ENCODE data around the gene SP100.
"Not testable (repeated sequence)": the region's sequence is repeated elsewhere in the genome, so short reads cannot be mapped to it uniquely, and the experiment has no call there.

The SP100 gene

DNA sequence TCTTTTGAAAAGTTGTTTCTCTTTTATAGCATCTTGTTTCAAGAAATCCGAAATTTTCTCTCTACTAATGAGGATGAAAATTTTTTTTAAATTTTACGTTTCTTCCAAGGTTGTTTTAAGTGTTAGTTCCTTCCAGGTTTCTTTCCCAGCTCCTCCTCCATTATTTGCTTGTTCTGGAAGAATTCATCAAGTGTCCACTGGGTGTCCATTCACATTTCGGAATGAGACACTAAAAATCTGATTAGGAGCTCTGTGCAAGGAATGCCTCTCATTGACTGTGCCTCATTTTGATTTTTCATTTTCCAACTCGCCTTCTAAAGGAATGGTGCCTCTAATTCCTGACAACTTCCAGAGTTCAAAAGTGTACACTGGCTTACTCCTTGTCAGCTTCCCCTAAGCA is 6.1 kb downstream of the SP100 start:
- no peak for DNase-seq

DNA sequence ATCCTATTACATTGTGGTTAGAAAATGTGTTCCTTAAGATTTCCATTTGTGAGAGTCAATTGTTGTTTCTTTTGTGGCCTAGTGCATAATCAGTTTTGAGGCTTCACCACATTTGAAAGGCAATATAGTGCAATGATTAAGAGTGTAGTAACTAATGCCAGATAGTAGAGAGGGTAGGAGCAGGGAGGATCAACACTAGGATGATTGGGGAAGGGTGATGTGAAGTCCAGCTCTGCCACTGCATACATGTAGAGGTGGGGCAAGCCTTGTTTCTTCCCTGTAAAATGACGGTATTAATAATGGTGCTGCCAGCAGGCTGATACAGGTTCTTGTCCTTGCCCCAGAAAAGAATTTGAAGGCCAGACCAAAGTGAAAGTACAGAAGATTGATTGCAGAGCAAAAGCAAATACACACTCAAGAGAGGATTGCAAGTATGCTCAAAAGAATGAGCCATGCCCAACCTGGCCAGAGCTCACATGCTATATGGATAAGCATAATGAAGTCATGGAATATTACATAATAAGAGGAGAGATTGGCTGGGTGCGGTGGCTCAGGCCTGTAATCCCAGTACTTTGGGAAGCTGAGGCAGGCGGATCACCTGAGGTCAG is 8.0 kb downstream of the SP100 start:
- DNase-seq: no peak

DNA sequence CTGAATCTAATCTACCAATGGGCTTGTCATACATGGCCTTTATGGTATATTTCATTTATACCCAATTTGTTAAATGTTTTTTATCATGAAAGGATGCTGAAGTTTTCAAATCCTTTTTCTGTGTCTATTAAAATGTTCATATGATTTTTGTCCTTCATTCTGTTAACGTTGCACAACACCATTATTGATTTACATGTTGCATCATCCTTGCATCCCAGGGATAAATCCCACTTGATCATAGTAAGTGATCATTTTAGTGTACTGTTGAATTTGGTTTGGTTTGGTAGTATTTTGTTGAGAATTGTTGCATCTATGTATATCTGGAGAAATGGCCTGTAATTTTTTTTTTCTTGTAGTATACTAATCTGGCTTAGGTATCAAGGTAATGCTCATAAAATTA is 9.4 kb downstream of the SP100 start:
- DNase-seq: no peak

DNA sequence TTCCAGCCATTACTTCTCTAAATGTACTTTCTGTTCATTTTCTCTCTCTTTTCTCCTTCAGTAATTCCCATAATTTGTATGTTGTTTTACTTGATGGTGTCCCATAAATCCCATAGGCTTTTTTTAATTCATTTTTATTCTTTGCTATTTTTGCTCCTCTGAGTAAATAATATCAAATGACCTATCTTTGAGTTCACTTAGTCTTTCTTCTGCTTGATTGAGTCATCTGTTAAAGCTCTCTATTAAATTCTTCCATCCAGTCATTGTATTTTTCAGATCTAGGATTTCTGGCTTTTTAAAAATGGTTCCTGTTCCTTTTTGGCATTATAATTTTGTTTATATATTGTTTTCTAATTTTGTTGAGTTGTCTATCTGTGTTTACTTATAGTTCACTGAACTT is 13.5 kb downstream of the SP100 start:
- no peak for DNase-seq

DNA sequence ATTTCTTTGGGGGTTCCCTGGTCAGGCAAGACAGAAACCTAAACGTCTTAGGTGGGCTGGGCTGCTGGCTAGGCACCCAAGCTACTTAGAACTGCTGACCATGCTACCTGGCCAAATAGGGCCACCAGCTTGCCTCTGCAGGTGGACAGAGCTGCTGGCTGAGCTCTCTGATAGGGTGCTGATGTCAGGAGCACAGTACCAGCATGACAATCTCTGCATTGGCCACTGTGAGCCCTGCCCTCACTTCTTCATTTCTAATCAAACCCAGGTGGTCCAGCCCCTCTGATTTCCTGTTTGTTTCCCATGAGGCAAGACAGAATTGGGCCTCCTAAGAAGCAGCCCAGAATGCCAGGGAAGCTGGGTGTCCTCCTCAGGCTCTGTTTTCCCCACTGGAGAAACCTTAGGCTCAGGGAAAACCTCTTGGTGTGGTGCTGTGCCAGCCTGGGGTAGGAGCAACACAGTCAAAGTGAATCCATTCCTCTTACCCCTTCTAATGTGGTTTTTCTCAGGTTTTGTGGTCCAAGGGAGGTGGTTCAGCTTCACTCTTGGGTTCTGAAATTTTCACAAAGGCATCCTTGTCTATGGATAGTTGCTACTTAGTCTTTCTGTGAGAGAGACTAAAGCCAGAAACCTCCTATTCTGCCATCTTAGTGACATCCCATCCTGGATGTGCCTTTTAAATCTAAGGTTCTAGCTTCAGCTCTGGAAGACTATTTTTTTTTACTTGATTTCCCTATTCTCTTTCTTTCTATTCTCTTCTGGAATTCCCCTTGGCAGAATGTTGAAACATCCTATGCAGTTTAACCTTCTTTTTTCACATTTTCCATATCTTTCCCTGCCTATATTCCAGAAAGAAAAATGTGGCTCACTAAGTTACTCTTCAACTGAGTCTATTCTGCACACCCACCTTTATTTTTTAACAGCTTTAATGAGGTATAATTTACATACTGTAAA is 15.2 kb downstream of the SP100 start:
- no peak for DNase-seq

DNA sequence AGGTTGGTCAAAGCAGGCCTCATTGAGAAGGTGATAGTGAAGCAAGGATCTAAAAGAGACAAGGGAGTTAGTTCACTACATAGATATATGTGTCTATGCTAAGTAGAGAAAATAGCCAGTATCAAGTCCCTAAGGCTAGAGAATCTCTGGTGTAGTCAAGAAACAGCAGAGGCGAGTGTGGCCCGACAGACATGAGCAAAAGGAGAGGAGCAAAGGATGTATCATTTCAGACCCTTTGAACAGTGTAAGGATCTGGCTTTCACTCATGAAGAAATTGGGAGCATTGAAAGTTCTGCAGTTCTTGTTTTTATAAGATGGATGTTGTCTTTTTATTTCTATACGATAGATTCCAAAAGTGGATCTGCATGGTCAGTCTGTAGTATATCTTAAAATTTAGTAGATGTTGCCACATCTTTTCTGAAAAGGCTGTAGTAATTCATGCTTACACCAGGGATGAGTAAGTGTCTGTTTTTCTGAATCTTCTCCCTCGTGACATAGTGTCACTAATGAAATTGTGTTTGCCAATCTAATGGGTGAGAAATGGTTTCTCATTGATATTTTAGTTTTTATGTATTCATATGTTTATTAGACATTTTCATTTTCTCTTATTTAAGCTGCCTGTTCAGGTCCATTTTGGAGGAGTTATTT is 18.8 kb downstream of the SP100 start:
- DNase-seq: no peak

DNA sequence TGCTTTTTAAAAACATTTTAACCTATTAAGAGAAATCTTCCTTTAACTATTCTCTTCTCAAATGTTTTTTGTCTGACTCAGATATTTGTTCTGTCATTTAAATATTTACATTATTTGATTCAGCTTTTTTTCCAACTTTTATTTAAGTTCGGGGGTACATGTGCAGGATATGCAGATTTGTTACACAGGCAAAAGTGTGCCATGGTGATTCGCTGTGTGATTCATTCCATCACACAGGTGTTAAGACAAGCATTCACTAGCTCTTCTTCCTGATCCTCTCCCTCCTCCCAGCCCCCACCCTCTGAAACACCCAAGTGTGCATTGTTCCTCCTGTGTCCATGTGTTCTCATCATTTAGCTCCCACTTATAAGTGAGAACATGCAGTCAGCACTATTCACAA is 19.4 kb downstream of the SP100 start:
- no peak for DNase-seq

DNA sequence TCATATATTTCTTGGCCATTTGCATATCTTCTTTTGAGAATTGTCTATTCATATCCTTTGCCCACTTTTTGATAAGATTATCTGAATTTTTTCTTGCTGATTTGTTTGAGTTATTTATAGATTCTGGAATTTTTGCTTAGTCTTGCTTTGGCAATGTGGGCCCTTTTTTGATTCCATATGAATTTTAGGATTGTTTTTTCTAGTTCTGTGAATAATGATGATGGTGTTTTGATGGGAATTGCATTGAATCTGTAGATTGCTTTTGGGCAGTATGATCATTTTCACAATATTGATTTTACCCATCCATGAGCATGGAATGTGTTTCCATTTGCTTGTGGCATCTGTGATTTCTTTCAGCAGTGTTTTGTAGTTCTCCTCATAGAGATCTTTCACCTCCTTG is 23.1 kb downstream of the SP100 start:
- DNase-seq: not testable (repeated sequence)

DNA sequence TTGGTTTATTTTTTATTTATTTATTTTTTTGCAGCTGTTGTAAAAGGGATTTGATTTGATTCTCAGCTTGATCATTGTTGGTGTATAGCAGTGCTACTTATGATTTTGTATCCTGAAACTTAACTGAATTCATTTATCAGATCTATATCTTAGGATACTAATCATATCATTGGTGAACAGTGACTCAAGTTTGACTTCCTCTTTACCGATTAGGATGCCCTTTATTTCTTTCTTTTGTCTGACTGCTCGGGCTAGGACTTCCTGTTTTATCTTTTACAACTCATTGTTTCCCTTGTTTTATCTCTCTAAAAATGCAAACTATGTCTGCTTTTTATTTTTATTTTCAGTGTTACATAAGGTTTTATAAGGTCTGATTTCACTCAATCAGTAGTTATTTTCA is 23.6 kb downstream of the SP100 start:
- DNase-seq: no peak

DNA sequence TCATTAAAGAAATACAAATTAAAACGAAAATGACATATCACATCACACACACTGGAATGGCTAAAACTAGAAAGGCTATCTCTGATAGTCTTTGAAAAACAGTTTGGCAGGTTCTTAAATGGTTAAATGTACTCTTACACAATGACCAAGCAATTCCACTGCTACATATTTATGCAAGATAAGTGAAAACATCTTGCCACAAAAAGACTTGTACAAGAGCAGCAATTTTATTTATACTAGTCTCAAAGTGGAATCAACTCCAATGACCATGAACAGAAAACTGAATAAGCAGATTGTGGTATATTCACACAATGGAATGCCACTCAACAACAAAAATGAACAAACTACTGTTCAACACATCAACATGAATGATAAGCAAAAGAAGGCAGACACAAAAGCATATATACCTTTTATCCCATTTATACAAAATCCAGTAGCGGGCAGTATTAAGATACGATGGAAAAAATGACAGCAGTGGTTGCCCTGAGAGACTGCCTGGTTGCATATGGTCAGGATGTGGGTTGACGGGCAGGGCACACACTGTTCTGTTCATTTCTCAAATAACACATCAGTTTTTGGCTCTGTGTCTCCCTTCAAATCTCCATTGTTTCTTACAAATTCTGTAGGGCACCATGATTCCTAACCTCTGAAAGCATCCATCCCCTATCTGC is 25.4 kb downstream of the SP100 start:
- DNase-seq: no peak

DNA sequence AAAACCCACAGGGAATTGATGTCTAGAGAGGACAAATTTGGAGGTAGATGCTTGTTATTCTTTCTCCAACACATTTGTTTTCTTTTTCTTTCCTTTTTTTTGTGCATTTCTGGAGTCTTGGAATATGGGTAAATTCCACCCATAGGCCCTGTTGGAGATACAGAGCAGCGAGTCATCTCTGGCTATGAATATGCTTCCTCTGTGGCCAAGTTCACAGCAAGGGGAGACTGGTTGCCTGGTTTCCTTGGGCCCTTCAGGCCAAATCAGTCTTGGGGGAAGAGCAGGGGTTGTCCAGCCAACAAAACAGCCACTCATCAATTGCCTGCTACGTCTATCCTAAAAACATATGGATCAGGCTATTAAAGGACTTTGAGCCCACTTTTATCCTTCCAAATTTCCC is 27.5 kb downstream of the SP100 start:
- no peak for DNase-seq

DNA sequence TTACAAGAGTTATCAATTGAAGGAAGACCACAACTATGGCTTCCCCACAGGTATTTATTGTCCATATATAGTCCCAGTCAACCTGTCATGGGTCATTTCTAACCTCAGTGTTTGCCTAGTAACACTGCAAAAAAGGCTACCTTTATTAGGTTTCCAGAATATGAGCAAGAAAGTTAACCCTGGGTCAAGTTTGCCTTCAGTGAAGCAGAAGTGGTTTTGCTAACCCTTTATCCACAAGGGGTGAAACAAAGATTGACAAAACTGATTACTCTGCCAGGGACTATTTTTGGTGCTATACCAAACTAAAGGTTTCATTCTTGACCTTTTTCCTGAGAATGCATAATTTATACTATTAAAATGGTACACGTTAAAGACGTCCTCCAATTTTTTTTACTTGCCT is 28.8 kb downstream of the SP100 start:
- no peak for DNase-seq

DNA sequence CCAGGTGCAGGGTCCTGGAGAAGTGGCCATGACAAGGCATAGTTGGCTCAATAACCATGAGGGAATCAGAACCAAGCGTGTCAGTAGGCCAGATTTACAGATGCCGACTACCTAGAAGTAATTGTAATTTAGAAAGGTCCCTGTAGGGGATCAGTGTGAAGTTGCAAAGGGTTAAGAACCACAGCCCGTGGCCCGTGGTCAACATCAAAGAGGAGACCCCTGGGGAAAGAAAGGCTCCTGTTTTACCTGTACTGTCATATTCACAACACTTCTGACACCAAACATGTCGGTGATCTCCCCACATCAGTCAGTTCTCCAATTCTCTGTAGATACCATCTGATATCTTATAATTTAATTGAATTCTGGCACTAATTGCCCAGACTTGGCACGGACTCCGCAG is 31.0 kb downstream of the SP100 start:
- DNase-seq: no peak

DNA sequence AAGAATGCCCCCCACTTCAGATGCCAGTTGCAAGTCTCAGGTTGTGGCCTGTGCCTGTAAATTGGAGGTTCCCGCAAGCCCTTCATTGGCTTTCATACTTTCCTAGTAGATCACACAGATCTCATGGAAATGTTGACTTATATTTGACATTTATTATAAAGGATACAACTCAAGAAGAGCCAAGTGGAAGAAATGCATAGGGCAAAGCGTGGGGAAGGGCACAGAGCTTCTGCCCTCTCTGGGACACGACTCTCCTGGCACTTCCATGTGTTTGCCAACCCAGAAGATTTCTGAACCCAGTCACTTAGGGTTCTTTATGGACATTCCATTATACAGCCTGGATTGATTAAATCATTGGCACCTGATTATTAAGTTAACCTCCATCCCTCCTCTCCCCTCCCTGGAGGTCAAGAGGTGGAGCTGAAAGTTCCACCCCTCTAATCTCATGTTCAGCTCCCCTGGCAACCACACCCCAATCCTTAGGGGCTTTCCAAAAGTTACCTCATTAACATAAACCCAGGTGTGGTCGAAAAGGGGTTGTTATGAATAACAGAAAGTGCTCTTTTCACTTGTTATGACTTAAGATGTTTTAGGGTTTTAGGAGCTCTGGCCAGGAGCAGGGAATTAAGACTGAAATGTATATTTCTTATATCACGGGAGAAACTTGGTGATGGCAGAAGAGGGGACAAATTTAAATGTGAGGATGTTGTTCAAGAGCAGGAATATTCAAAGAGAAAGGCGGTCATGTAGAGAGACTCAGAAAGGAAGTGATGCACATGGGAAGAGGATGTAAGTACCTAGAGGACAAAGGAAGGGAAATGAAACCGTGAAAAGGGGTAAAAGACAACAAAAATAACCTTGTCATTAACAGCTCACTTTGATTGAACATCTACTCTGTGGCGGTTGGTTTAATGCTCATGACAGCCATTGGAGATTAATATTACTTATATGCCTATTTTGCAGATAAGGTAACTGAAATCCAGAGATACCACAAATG is 31.8 kb downstream of the SP100 start:
- DNase-seq: no peak

DNA sequence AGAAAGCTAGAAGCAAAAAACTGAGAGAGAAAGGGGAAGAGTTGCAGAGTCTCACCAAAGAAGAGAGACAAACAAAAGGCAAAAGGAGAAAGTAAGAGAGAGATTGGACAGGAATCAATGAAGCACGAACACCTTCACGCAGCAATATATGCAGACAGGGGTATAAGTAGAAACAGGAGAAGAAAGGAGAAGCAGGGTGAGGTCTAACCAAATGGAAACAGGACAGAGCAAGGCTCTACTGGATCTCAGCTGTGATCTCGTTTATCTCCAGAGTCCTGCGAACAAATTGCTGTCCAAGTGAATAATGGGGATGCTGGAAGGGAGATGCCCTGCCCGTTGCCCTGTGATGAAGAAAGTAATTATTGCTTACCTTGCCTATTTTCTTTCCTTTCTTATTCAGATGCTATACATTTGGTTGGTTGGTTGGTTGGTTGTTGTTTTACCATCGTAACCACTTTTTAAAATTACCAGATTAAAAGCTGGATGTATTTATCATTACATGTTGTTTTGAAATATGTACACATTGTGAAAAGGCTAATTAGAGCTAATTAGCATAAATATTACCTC is 34.0 kb downstream of the SP100 start:
- DNase-seq: no peak

DNA sequence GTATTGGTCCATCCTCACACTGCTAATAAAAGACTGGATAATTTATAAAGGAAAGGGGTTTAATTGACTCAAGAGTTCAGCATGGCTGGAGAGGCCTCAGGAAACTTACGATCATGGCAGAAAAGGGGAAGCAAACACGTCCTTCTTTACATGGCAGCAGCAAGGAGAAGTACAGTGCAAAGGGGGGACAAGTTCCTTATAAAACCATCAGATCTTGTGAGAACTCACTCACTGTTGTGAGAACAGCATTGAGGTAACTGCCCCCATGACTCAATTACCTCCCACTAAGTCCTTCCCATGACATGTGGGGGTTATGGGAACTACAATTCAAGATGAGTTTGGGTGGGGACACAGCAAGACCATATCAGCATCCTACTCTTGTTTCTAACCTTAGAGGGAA is 37.0 kb downstream of the SP100 start:
- DNase-seq: no peak

DNA sequence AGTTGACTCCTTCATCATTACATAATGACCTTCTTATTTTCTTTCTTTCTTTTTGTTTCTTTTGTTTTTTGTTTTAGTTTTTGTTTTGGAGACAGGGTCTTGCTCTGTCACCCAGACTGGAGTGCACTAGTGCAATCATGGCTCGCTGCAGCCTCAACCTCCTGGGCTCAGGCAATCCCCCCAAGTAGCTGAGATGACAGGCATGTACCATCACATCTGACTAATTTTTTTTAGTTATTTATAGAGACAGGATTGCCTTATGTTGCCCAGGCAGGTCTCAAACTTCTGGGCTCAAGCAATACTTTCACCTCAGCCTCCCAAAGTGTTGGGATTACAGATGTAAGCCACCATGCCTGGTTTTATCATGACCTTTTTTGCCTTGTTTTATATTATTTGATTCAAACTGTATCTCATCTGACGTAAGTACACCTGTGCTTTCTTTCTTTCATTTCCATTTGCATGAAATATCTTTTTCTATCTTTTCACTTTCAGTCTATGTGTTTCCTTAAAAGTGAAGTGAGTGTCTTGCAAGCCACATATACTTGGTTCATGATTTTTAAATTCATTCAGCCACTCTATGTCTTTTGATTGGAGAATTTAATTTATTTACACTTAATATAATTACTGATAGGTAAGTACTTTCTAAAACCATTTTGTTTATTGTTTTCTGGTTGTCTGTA is 39.1 kb downstream of the SP100 start:
- DNase-seq: no peak

DNA sequence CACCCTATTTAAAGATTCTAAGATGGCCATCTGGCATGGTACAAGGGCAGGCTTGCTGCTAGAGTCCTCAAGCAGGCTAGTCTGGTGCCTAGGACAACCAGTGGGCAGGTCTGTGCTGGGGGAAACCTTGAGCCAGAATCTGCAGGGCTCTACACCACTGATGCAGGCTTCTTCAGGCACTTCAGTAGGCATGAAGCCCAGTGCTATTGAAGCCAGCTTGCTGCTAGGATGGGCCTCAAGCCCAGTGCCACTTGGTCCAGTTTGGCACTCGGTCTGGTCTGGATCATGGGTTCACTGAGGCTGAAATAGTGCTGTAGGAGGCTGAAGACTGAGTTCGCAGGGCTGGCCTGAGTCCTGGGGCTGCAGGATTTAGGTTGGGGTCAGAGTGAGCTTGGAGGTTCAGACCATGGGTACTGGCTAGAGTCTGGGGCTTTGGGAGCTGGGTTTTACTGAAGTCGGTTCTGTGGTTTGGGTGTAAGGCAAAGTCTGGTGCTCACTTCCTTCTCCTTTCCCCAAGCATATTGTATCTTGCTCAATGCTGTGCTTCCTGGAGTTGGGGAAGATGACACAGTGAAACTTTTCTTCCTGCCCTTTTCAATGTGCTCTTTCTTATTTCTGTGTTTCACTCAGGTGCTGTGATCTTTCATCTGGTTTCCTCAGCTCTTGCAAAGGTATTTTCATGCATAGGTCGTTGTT is 41.2 kb downstream of the SP100 start:
- no peak for DNase-seq

DNA sequence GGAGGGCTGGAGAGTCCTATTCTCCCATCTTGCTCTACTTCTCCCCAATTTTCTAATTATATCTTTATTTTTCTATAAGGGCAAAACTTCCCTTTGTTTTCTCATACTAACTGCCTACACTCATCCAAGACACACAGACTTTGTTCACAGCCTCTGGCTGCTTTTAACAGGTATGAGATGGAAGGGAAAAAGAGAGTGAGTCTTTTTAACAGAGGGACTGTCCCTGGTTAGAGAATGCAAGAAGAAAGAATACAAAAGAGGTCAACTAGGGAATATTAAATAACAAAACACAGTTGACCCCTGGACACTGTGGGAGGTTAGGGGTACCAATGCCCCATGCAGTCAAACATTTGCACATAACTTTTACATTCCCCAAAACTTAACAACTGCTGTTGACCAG is 41.8 kb downstream of the SP100 start:
- DNase-seq: no peak

DNA sequence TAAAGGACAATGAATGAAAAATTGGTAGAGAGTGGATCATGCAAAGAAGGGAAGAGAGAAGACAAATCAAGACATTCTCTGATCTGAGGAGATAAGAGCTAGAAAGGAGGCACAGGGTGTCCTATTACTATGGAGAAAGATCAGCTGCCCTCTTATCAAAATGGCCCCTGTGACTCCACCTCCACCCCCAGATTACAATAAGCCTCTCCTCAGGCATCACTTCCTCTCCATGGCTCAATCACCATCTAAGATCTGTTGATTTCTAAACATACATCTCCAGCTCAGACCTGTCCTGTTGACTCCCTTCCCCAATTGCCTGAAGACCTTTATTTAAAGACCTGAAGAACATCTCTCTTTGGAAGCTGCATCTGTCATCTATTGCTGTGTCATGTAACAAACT is 43.2 kb downstream of the SP100 start:
- DNase-seq: no peak

DNA sequence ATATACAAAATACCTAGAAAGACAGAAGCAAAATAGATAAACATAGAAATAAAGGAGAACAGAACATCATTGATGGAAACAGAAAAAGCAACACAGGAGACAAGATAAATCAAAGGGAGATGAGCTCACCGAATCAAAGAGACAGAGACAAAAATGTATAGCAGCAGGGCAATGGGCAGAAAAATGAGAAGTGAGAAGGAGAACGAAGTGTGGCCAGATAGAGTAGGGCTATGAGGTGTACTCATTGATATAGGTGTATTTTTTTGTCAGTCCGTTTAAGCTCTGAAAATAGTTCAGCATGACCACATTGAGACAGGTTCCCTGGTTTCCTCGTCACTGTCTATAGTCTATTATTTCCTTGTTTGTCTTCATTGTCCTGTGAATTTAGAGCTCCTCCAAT is 55.1 kb downstream of the SP100 start:
- DNase-seq: no peak

All from NCI-H1092 treated with DMSO at 0.1 percent for 48 hours (cell line).